Fibroblast of lung (primary cell): ENCODE measurements around the gene STRIP2. TPM values are rescaled to one million over a fixed set of nuclear protein-coding genes. Genes with fewer than 3 reads are reported as not detected.
"Not testable (repeated sequence)": the region's sequence is repeated elsewhere in the genome, so short reads cannot be mapped to it uniquely, and the experiment has no call there.

ENCODE experiments used
- DNase-seq, 2 donors: peaks; one replicate each; pipeline versions ENCODE4 v3.0.0 to v3.0.0-alpha.2; 2010; ENCODE audit warnings: low read depth in 2 of 2
- H2AFZ ChIP-seq: 2 replicates; pipeline ENCODE4 v1.5.1; 2012; ENCODE audit warnings: low read length, control low read depth, inconsistent platforms
- H3K27ac ChIP-seq: 2 replicates; pipeline ENCODE4 v1.5.1; 2011; ENCODE audit warnings: low read length, control low read depth; ENCODE audit not compliant: insufficient read depth
- H3K27me3 ChIP-seq: 2 replicates; pipeline ENCODE4 v1.5.1; 2011; ENCODE audit warnings: mild to moderate bottlenecking, low read length; ENCODE audit not compliant: control insufficient read depth, insufficient read depth
- H3K36me3 ChIP-seq: 2 replicates; pipeline ENCODE4 v1.5.1; 2011; ENCODE audit warnings: low read length; ENCODE audit not compliant: control insufficient read depth, insufficient read depth
- H3K4me1 ChIP-seq: 2 replicates; pipeline ENCODE4 v1.5.1; 2011; ENCODE audit warnings: low read length; ENCODE audit not compliant: control insufficient read depth, insufficient read depth; ENCODE audit errors: extremely low read depth
- H3K4me2 ChIP-seq: 2 replicates; pipeline ENCODE4 v1.5.1; 2011; ENCODE audit warnings: low read length, control low read depth; ENCODE audit not compliant: insufficient read depth; ENCODE audit errors: extremely low read depth
- H3K4me3 ChIP-seq, 4 experiments: fragments of 200-600 bp in 1 of 4; sonication (generic) in 1 of 4; replicated peaks in 1 of 4; 2 replicates each; pipeline ENCODE4 v1.5.1; 2011 to 2016; ENCODE audit warnings: low read length in 4 of 4, low read depth in 3 of 4, mild to moderate bottlenecking in 3 of 4, control low read depth in 2 of 4, inconsistent platforms in 1 of 4, mixed read lengths in 1 of 4; ENCODE audit not compliant: insufficient read depth in 1 of 4; ENCODE audit errors: control extremely low read depth in 1 of 4
- H3K79me2 ChIP-seq: 2 replicates; pipeline ENCODE4 v1.5.1; 2012; ENCODE audit warnings: mild to moderate bottlenecking, low read length, inconsistent platforms; ENCODE audit not compliant: control insufficient read depth, insufficient read depth
- H3K9ac ChIP-seq: 2 replicates; pipeline ENCODE4 v1.5.1; 2011; ENCODE audit warnings: mild to moderate bottlenecking, low read length, control low read depth; ENCODE audit not compliant: insufficient read depth
- H3K9me3 ChIP-seq: 2 replicates; pipeline ENCODE4 v1.5.1; 2012; ENCODE audit warnings: low read depth, low read length; ENCODE audit not compliant: control insufficient read depth, insufficient read depth
- H4K20me1 ChIP-seq: 2 replicates; pipeline ENCODE4 v1.5.1; 2011; ENCODE audit warnings: low read length; ENCODE audit not compliant: control insufficient read depth, insufficient read depth; ENCODE audit errors: extremely low read depth
- EZH2 ChIP-seq: IDR thresholded peaks from 2 replicates; pipeline ENCODE4 v1.5.1; 2012; ENCODE audit warnings: low read length, control low read depth, mild to moderate bottlenecking; ENCODE audit errors: missing control alignments
- polyA plus RNA-seq, 2 donors: library from polyadenylated mRNA; depleted of rRNA in 1 of 2; stranded (reverse) in 1 of 2; unstranded in 1 of 2; fragments of >200 nt; gene quantifications; 2 replicates each; pipeline ENCODE4 v1.2.1, GENCODE V29; 2011 to 2012; ENCODE audit warnings: missing spikeins in 1 of 2
- total RNA-seq: library from RNA; depleted of rRNA; stranded (reverse); fragments of >200 nt; gene quantifications from 2 replicates; pipeline ENCODE4 v1.2.1, GENCODE V29; 2014
- TF ChIP-seq, protein P1 (sequence below), 2 donors: IDR thresholded peaks in 1 of 2; conservative IDR thresholded peaks in 1 of 2; 1 replicate in 1 of 2; 2 replicates in 1 of 2; pipeline ENCODE4 v1.5.1; 2011 to 2012; ENCODE audit warnings: low read length in 2 of 2, control low read depth in 1 of 2, inconsistent platforms in 1 of 2, low read depth in 1 of 2, mild to moderate bottlenecking in 1 of 2

STRIP2 gene
- total and polyA plus RNA-seq, 2 donors (not counting 1 experiment from before 2014, with no cell fraction given): 1.9 to 10.9 TPM

GRCh38 chr7:129531721-129532120, 97.5 kb downstream of the STRIP2 start:
- Histone ChIP-seq H2AFZ (no peak overlapping the region), H3K27ac (no peak overlapping the region), H3K4me1 (no peaks in the 10 kb centered on the region), H3K4me2 (no peak overlapping the region), H3K9me3 (no peaks in the 10 kb centered on the region), H3K79me2 (no peaks in the 10 kb centered on the region), H3K27me3 (no peaks in the 10 kb centered on the region), H3K4me3 (no peak overlapping the region), H3K9ac (no peak overlapping the region), H3K36me3 (no peaks in the 10 kb centered on the region), H4K20me1 (no peaks in the 10 kb centered on the region)
- DNase-seq: no peak
- TF ChIP-seq EZH2: no peak

- no peak overlapping the region for H3K4me3 ChIP-seq
- H2AFZ ChIP-seq: no peak overlapping the region
- no peaks in the 10 kb centered on the region for H3K9me3 ChIP-seq
- H3K36me3 ChIP-seq: no peaks in the 10 kb centered on the region
- no peak for DNase-seq
- H3K27me3 ChIP-seq: no peaks in the 10 kb centered on the region
- TF ChIP-seq, protein P1, sequence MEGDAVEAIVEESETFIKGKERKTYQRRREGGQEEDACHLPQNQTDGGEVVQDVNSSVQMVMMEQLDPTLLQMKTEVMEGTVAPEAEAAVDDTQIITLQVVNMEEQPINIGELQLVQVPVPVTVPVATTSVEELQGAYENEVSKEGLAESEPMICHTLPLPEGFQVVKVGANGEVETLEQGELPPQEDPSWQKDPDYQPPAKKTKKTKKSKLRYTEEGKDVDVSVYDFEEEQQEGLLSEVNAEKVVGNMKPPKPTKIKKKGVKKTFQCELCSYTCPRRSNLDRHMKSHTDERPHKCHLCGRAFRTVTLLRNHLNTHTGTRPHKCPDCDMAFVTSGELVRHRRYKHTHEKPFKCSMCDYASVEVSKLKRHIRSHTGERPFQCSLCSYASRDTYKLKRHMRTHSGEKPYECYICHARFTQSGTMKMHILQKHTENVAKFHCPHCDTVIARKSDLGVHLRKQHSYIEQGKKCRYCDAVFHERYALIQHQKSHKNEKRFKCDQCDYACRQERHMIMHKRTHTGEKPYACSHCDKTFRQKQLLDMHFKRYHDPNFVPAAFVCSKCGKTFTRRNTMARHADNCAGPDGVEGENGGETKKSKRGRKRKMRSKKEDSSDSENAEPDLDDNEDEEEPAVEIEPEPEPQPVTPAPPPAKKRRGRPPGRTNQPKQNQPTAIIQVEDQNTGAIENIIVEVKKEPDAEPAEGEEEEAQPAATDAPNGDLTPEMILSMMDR (conservative IDR thresholded peaks at IDR 0.05 in 1 of 2, IDR thresholded peaks at IDR 0.05 in 1 of 2; ENCODE audit: low read depth in 1 of 2, low read length in 2 of 2): no peak
- TF ChIP-seq EZH2: no peak
- no peaks in the 10 kb centered on the region for H3K4me1 ChIP-seq
- H3K27ac ChIP-seq: no peak overlapping the region
- no peak overlapping the region for H3K4me2 ChIP-seq
- no peaks in the 10 kb centered on the region for H4K20me1 ChIP-seq
- no peak overlapping the region for H3K9ac ChIP-seq
- H3K79me2 ChIP-seq: no peaks in the 10 kb centered on the region
These were observed 98.1 kb downstream of the STRIP2 start for GRCh38 chr7:129532375-129532774.

DNA sequence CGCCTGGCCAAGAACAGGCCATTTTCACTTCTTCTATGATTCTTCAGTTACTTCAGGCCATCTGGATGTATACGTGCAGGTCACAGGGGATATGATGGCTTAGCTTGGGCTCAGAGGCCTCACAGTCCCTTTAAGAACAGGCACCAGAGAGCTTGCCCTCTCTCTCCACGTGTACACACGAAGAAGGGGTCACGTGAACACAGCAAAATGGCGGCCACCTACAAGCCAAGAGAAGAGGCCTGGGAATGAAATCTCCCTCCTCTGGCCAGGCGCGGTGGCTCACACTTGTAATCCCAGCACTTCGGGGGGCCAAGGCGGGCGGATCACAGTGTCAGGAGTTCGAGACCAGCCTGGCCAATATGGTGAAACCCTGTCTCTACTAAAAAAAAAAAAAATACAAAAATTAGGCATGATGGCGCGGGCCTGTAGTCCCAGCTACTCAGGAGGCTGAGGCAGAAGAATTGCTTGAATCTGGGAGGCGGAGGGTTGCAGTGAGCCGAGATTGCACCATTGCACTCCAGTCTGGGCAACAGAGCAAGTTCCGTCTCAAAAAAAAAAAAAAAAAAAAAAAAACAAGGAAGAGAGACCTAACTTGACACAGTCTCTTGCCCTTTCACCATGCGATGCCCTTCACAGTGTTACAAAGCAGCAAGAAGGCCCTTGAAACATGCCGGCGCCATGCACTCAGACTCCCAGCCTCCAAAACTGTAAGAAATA, 100.5 kb downstream of the STRIP2 start:
- H2AFZ ChIP-seq, H3K9me3 ChIP-seq, H3K4me3 ChIP-seq, DNase-seq, H3K4me2 ChIP-seq, H3K4me1 ChIP-seq, H3K27me3 ChIP-seq, H3K36me3 ChIP-seq, H3K79me2 ChIP-seq, H3K27ac ChIP-seq, H3K9ac ChIP-seq, H4K20me1 ChIP-seq: not testable (repeated sequence)

GRCh38 chr7:129535896-129536295, 101.7 kb downstream of the STRIP2 start:
- Histone ChIP-seq H3K36me3 (no peaks in the 10 kb centered on the region), H3K4me2 (no peak overlapping the region), H3K27ac (no peak overlapping the region), H4K20me1 (no peaks in the 10 kb centered on the region), H3K79me2 (no peaks in the 10 kb centered on the region), H2AFZ (no peak overlapping the region), H3K4me1 (no peaks in the 10 kb centered on the region), H3K4me3 (no peak overlapping the region), H3K27me3 (no peaks in the 10 kb centered on the region), H3K9ac (no peak overlapping the region), H3K9me3 (no peaks in the 10 kb centered on the region)
- TF ChIP-seq, protein P1 (conservative IDR thresholded peaks at IDR 0.05 in 1 of 2, IDR thresholded peaks at IDR 0.05 in 1 of 2; ENCODE audit: low read depth in 1 of 2, low read length in 2 of 2): no peak
- no peak for TF ChIP-seq EZH2
- no peak for DNase-seq
